MM.1S (cell line): ENCODE data around the gene CD4.

ENCODE experiments used
- DNase-seq: peaks from one replicate; pipeline ENCODE4 v3.0.0-alpha.2; 2015
- H2AFZ ChIP-seq: fragments of 300-600 bp; sonication (generic); 2 replicates; pipeline ENCODE4 v1.6.0; 2016; ENCODE audit warnings: antibody characterized with exemption, low read length
- H3F3A ChIP-seq: fragments of 300-600 bp; sonication (generic); 2 replicates; pipeline ENCODE4 v1.6.1; 2016; ENCODE audit warnings: mild to moderate bottlenecking, antibody characterized with exemption, low read length, moderate library complexity, mixed read lengths; ENCODE audit not compliant: insufficient read depth
- H3K27ac ChIP-seq: fragments of 300-600 bp; sonication (generic); 2 replicates; pipeline ENCODE4 v1.5.1; 2016; ENCODE audit warnings: mild to moderate bottlenecking, low read length
- H3K27me3 ChIP-seq: fragments of 300-600 bp; sonication (generic); replicated peaks from 2 replicates; pipeline ENCODE4 v1.6.0; 2016; ENCODE audit warnings: low read length; ENCODE audit not compliant: insufficient read depth
- H3K36me3 ChIP-seq: fragments of 300-600 bp; sonication (generic); replicated peaks from 2 replicates; pipeline ENCODE4 v1.6.1; 2016; ENCODE audit warnings: mild to moderate bottlenecking, low read length, mixed read lengths; ENCODE audit not compliant: insufficient read depth
- H3K4me1 ChIP-seq: fragments of 300-600 bp; sonication (generic); 2 replicates; pipeline ENCODE4 v1.6.1; 2016; ENCODE audit warnings: low read length, mixed read lengths
- H3K4me2 ChIP-seq: fragments of 300-600 bp; sonication (generic); 2 replicates; pipeline ENCODE4 v1.6.0; 2016; ENCODE audit warnings: low read depth, low read length
- H3K4me3 ChIP-seq: fragments of 300-600 bp; sonication (generic); 2 replicates; pipeline ENCODE4 v1.5.1; 2016; ENCODE audit warnings: low read length, mixed read lengths
- H3K79me2 ChIP-seq: fragments of 300-600 bp; sonication (generic); 2 replicates; pipeline ENCODE4 v1.6.1; 2016; ENCODE audit warnings: mixed run types, low read length, mixed read lengths
- H3K9ac ChIP-seq: fragments of 300-600 bp; sonication (generic); 2 replicates; pipeline ENCODE4 v1.6.1; 2016; ENCODE audit warnings: low read length, mixed read lengths
- H3K9me2 ChIP-seq: fragments of 300-600 bp; sonication (generic); replicated peaks from 2 replicates; pipeline ENCODE4 v1.6.1; 2016; ENCODE audit warnings: mild to moderate bottlenecking, low read length, mixed read lengths; ENCODE audit not compliant: insufficient read depth
- H3K9me3 ChIP-seq: fragments of 300-600 bp; sonication (generic); replicated peaks from 2 replicates; pipeline ENCODE4 v1.6.1; 2016; ENCODE audit warnings: mild to moderate bottlenecking, low read length, mixed read lengths; ENCODE audit not compliant: insufficient read depth
- H4K20me1 ChIP-seq: fragments of 300-600 bp; sonication (generic); 2 replicates; pipeline ENCODE4 v1.6.1; 2016; ENCODE audit warnings: mild to moderate bottlenecking, low read length, moderate library complexity, mixed read lengths; ENCODE audit not compliant: insufficient read depth
- CTCF ChIP-seq: fragments of 300-600 bp; sonication (generic); IDR thresholded peaks from 2 replicates; pipeline ENCODE4 v1.5.1; 2016; ENCODE audit warnings: antibody characterized with exemption, low read length, mixed read lengths
- EZH2 ChIP-seq: fragments of 300-600 bp; sonication (generic); optimal IDR thresholded peaks from 2 replicates; pipeline ENCODE3; 2017; ENCODE audit warnings: low read depth, mild to moderate bottlenecking, antibody characterized with exemption, low read length, mixed read lengths
- EZH2phosphoT487 ChIP-seq: fragments of 300-600 bp; sonication (generic); IDR thresholded peaks from 2 replicates; pipeline ENCODE4 v1.6.1; 2018; ENCODE audit warnings: antibody characterized with exemption, low read length

CD4 gene

DNA sequence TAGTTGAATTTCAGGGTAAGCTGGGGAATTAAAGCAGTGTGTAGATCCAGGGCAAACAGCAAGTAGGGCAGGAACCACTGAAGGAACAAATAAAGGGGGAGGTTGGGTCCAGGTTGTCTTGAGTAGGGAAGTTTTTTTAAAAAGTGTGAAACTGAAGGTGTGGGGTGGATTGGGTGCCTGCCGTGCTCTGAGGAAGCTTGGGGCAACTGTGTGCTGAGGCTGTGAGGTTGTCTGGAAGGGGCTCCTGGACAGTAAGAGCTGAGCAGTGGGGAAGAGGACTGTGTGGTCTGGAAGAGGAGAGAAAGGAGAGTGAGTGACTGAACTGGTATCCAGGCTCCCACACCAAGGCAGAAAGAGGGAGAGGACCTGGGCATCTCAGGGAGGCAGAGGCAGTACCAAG, 21.4 kb downstream of the CD4 start:
- no peak for DNase-seq
- TF ChIP-seq CTCF (no peak), EZH2 (no peak), EZH2phosphoT487 (no peak)
- peaks cover 6% of the 10 kb centered on the region; the same call in 1 of the 2 replicates for H3K27me3 ChIP-seq
- no peaks in the 10 kb centered on the region for H3K36me3 ChIP-seq
- no peaks in the 10 kb centered on the region for H3F3A ChIP-seq
- no peak overlapping the region for H3K27ac ChIP-seq
- H4K20me1 ChIP-seq = no peaks in the 10 kb centered on the region
- H3K79me2 ChIP-seq = no peaks in the 10 kb centered on the region
- H3K9me2 ChIP-seq = no peaks in the 10 kb centered on the region
- no peak overlapping the region for H3K9ac ChIP-seq
- H3K9me3 ChIP-seq = no peaks in the 10 kb centered on the region
- H3K4me3 ChIP-seq = no peak overlapping the region
- no peak overlapping the region; the same call in 1 of the 2 replicates for H2AFZ ChIP-seq
- H3K4me1 ChIP-seq = no peaks in the 10 kb centered on the region
- no peak overlapping the region for H3K4me2 ChIP-seq

DNA sequence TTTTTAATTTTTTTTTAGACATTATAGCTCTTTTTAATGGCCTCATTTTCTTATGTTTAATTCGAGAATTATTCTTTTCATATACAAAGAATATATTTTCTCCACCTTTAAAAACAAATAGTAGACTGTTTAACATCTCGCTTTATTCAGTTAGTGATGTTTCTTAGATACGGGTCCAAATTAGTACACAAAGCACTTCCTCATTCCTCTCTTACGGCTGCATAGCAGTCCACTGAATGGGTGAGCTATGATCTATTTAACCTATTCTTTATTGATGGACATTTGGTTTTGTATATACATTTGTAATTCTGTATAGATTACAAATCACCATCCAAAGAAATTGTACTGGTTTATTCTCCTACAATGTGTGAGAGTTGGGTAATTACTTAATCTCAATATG, 24.0 kb downstream of the CD4 start:
- no peaks in the 10 kb centered on the region for H3K79me2 ChIP-seq
- H4K20me1 ChIP-seq = no peaks in the 10 kb centered on the region
- no peak overlapping the region for H3K27ac ChIP-seq
- no peaks in the 10 kb centered on the region for H3K9me3 ChIP-seq
- H3K36me3 ChIP-seq = no peaks in the 10 kb centered on the region
- peaks cover 6% of the 10 kb centered on the region; the same call in 1 of the 2 replicates for H3K27me3 ChIP-seq
- no peaks in the 10 kb centered on the region for H3K4me1 ChIP-seq
- H3K9me2 ChIP-seq = no peaks in the 10 kb centered on the region
- H3F3A ChIP-seq = no peaks in the 10 kb centered on the region
- H2AFZ ChIP-seq = no peak overlapping the region
- no peak overlapping the region for H3K4me3 ChIP-seq
- no peak overlapping the region for H3K4me2 ChIP-seq
- TF ChIP-seq EZH2phosphoT487 (no peak), CTCF (no peak), EZH2 (no peak)
- no peak for DNase-seq
- no peak overlapping the region for H3K9ac ChIP-seq

GRCh38 chr12:6816598-6816997, 27.3 kb downstream of the CD4 start:
- H4K20me1 ChIP-seq = no peaks in the 10 kb centered on the region
- H3K4me2 ChIP-seq = no peak overlapping the region
- H3K27ac ChIP-seq = no peak overlapping the region
- no peaks in the 10 kb centered on the region for H3K36me3 ChIP-seq
- H3K79me2 ChIP-seq = no peaks in the 10 kb centered on the region
- DNase-seq = no peak
- no peaks in the 10 kb centered on the region for H3F3A ChIP-seq
- TF ChIP-seq CTCF (no peak), EZH2 (no peak), EZH2phosphoT487 (no peak)
- no peak overlapping the region for H3K9ac ChIP-seq
- H2AFZ ChIP-seq = no peak overlapping the region
- H3K4me3 ChIP-seq = no peak overlapping the region
- H3K4me1 ChIP-seq = no peaks in the 10 kb centered on the region
- peaks cover 28% of the 10 kb centered on the region for H3K27me3 ChIP-seq
- H3K9me3 ChIP-seq = no peaks in the 10 kb centered on the region
- H3K9me2 ChIP-seq = no peaks in the 10 kb centered on the region
